ENCODE measurements around the gene PRCC.

The PRCC gene

GRCh38 chr1:156845953-156846545 lies 78.7 kb downstream of the PRCC start:
- no peak for DNase-seq

GRCh38 chr1:156846643-156847042 lies 79.3 kb downstream of the PRCC start:
- no peak for DNase-seq

- no peak for DNase-seq
Measured at GRCh38 chr1:156847591-156848460, 80.5 kb downstream of the PRCC start.

- no peak for DNase-seq
Measured at GRCh38 chr1:156848461-156849150, 81.3 kb downstream of the PRCC start.

GRCh38 chr1:156849151-156849496 lies 81.8 kb downstream of the PRCC start:
- no peak for DNase-seq

Measured in NCI-H1105 (cell line).